HepG2 (cell line): ENCODE data around the gene GOLGA8N. TPM values are rescaled to one million over a fixed set of nuclear protein-coding genes. Genes with fewer than 3 reads are reported as not detected.

Source experiments
- ATAC-seq: fragments of 200-7000 bp; cut with Tn5 transposase; 3 replicates; pipeline ENCODE4 v1.9.1; 2020; ENCODE audit warnings: mild to moderate bottlenecking, moderate library complexity
- BruUV-seq: library from RNA; stranded (reverse); fragments of 400-500 nt; replicated peaks from 2 replicates; lab custom pipeline; 2021; lab: Mats Ljungman, UMichigan
- CTCF ChIA-PET: fragments of 300-600 bp; formaldehyde crosslinking; extraction: SDS; loops from one replicate; lab custom pipeline; 2021; ENCODE audit warnings: low total read pairs, inconsistent platforms, low intra/inter-chr PET ratio; lab: Yijun Ruan, JAX
- POLR2A ChIA-PET: fragments of 350-600 bp; sonication (Branson Sonifier 250); formaldehyde crosslinking; loops from one replicate; lab custom pipeline; 2020; ENCODE audit warnings: antibody characterized with exemption, inconsistent platforms; lab: Yijun Ruan, JAX
- DNase-seq: peaks from one replicate; pipeline ENCODE4 v3.0.0-alpha.2; 2015; ENCODE audit warnings: low spot score
- FAIRE-seq: peaks from 3 replicates; lab custom pipeline; 2011; peaks lifted over from hg19 to GRCh38; lab: Jason Lieb, UNC
- H2AFZ ChIP-seq: one replicate; pipeline ENCODE4 v1.6.1; 2011; ENCODE audit warnings: low read length, inconsistent platforms
- H3K27ac ChIP-seq: fragments of 300-600 bp; 3 replicates; pipeline ENCODE4 v1.8.0; 2011; ENCODE audit warnings: mixed run types, mild to moderate bottlenecking, mixed read lengths, low read length, inconsistent platforms; ENCODE audit not compliant: insufficient read depth; ENCODE audit errors: extremely low read length
- H3K27me3 ChIP-seq, 2 experiments: fragments of 200-600 bp in 1 of 2; 2 replicates in 1 of 2; 3 replicates in 1 of 2; pipeline versions ENCODE4 v1.6.0 to v1.8.0; 2011; ENCODE audit warnings: low read length in 2 of 2, mild to moderate bottlenecking in 2 of 2, moderate library complexity in 2 of 2, inconsistent platforms in 1 of 2; ENCODE audit not compliant: insufficient read depth in 2 of 2, control insufficient read depth in 1 of 2
- H3K36me3 ChIP-seq, 2 experiments: fragments of 200-600 bp in 1 of 2; replicated peaks in 1 of 2; 2 replicates in 1 of 2; 3 replicates in 1 of 2; pipeline versions ENCODE4 v1.5.1 to v1.8.0; 2011; ENCODE audit warnings: low read length in 2 of 2, inconsistent platforms in 1 of 2; ENCODE audit not compliant: insufficient read depth in 2 of 2, control insufficient read depth in 1 of 2
- H3K4me1 ChIP-seq: 2 replicates; pipeline ENCODE4 v1.5.1; 2012; ENCODE audit warnings: low read length, inconsistent platforms; ENCODE audit not compliant: insufficient read depth
- H3K4me2 ChIP-seq: 2 replicates; pipeline ENCODE4 v1.6.0; 2011; ENCODE audit warnings: low read depth, low read length, inconsistent platforms
- H3K4me3 ChIP-seq, 3 experiments: fragments of 200-600 bp in 1 of 3; sonication (generic), shearing (Covaris generic) in 1 of 3; replicated peaks in 1 of 3; 2 replicates each; pipeline ENCODE4 v1.5.1; 2011 to 2016; ENCODE audit warnings: low read length in 3 of 3, inconsistent platforms in 2 of 3, low read depth in 2 of 3, mild to moderate bottlenecking in 2 of 3, control low read depth in 1 of 3, mixed read lengths in 1 of 3; ENCODE audit not compliant: insufficient read depth in 1 of 3
- H3K79me2 ChIP-seq: one replicate; pipeline ENCODE4 v1.6.1; 2011; ENCODE audit warnings: low read length, inconsistent platforms; ENCODE audit not compliant: insufficient read depth
- H3K9ac ChIP-seq: 2 replicates; pipeline ENCODE4 v1.6.0; 2011; ENCODE audit warnings: mild to moderate bottlenecking, low read depth, low read length, inconsistent platforms; ENCODE audit not compliant: insufficient read depth
- H3K9me3 ChIP-seq: 2 replicates; pipeline ENCODE4 v1.5.1; 2012; ENCODE audit warnings: mild to moderate bottlenecking, low read length
- H4K20me1 ChIP-seq: 2 replicates; pipeline ENCODE4 v1.6.0; 2011; ENCODE audit warnings: inconsistent platforms, mild to moderate bottlenecking, low read length, moderate library complexity; ENCODE audit not compliant: insufficient read depth
- ARHGAP35 ChIP-seq: sonication (generic); formaldehyde crosslinking; IDR thresholded peaks from 2 replicates; pipeline ENCODE4 v1.9.0; 2022; ENCODE audit warnings: mild to moderate bottlenecking, inconsistent platforms, moderate library complexity, missing genetic modification reagents, borderline replicate concordance
- CEBPZ ChIP-seq: IDR thresholded peaks from 2 replicates; pipeline ENCODE4 v1.6.1; 2012; ENCODE audit warnings: low read length, improper control_type of control experiment
- TOE1 ChIP-seq: sonication (generic); formaldehyde crosslinking; IDR thresholded peaks from 2 replicates; pipeline ENCODE4 v1.4.0; 2020; ENCODE audit warnings: mild to moderate bottlenecking, missing genetic modification reagents
- WGBS: methylation state at CpG from one replicate; pipeline ENCODE4 v1.1.6; 2017; ENCODE audit warnings: low lambda C conversion rate; 5-methylcytosine and 5-hydroxymethylcytosine counted together
- in situ Hi-C: cut with HindIII; loops from 2 replicates; pipeline ENCODE4 v1.10.0; 2017; ENCODE audit warnings: low pct_unique_long_range_greater_than_20kb; ENCODE audit not compliant: extremely low pct_ligation_motif_present
- intact Hi-C: fragments of 100-400 bp; cut with micrococcal nuclease; formaldehyde crosslinking; loops from one replicate; pipeline ENCODE4 v1.10.0; 2022; ENCODE audit not compliant: unreplicated experiment
- polyA plus RNA-seq, 8 experiments: library from polyadenylated mRNA; depleted of rRNA in 3 of 8; stranded (reverse) in 7 of 8; unstranded in 1 of 8; fragments of >200 nt; fragmentation: Illumina TruSeq in 4 of 8; extraction: Trizol in 4 of 8; gene quantifications; 2 replicates each; pipeline versions ENCODE4 v1.2.1 to v1.2.3, GENCODE V29; 2011 to 2016; ENCODE audit warnings: low read depth in 4 of 8, missing spikeins in 1 of 8, mixed read lengths in 1 of 8; ENCODE audit not compliant: insufficient read depth in 1 of 8
- small RNA-seq, 3 experiments: library from RNA; depleted of rRNA; stranded (forward); fragments of <200 nt; gene quantifications; one replicate each; pipeline ENCODE3, GENCODE V24; 2012; ENCODE audit warnings: low read depth in 2 of 3, low replicate concordance in 1 of 3; ENCODE audit not compliant: insufficient read length in 3 of 3, insufficient read depth in 2 of 3
- total RNA-seq, 5 experiments: library from RNA; depleted of rRNA; stranded (reverse); fragments of >200 nt; fragmentation: Illumina TruSeq; extraction: Trizol; gene quantifications; 2 replicates each; pipeline ENCODE4 v1.2.3, GENCODE V29; 2016; ENCODE audit warnings: low read depth in 1 of 5

The GOLGA8N gene
- total and polyA plus RNA-seq, 2 of the 13 experiments (the other 11 are each of a cell fraction or from before 2014, with no cell fraction given): 0.66 to 2.1 TPM

- H3K9me3 ChIP-seq: no peaks in the 10 kb centered on the region
- in situ Hi-C loops (no loop called here), intact Hi-C loops (loop anchor here (5.0 kb wide), 1 partner anchor 116 kb away; no protein-coding TSS in a partner anchor)
- no peaks in the 10 kb centered on the region for H3K27me3 ChIP-seq
- no peak overlapping the region for H3K4me3 ChIP-seq
- DNase-seq (no peak), ATAC-seq (no peak), FAIRE-seq (no peak)
- H4K20me1 ChIP-seq: no peaks in the 10 kb centered on the region
- no peak overlapping the region for H3K4me2 ChIP-seq
- H3K4me1 ChIP-seq: no peaks in the 10 kb centered on the region
- H2AFZ ChIP-seq: no peak overlapping the region
- H3K27ac ChIP-seq: no peak overlapping the region
- TF ChIP-seq CEBPZ: no peak
- no peak for TF ChIP-seq ARHGAP35 (CRISPR knock-in tag)
- no peak for TF ChIP-seq TOE1 (CRISPR knock-in tag)
- no TSS peak for BruUV-seq
- no peak overlapping the region for H3K9ac ChIP-seq
- no peaks in the 10 kb centered on the region for H3K36me3 ChIP-seq
- POLR2A ChIA-PET: no interaction called here
- 90% methylated on average over 9 of the region's 9 CpGs for WGBS
- H3K79me2 ChIP-seq: no peaks in the 10 kb centered on the region
- CTCF ChIA-PET: no interaction called here
Measured at GRCh38 chr15:32656496-32656895, 63.2 kb downstream of the GOLGA8N start.

Small RNA genes within 50 kb of the gene (small RNA-seq; reads per million reads assigned to genes)
- gene RN7SL286P: 0 reads per million in 3 experiments

Other genes with a start within 250 kb of the GOLGA8N start
- not detected in 2 replicates for gene GOLGA8K, start 190.2 kb upstream of the GOLGA8N start, total RNA-seq (2016; rRNA removed; fragmentation: Illumina TruSeq; extraction: Trizol)
- gene GOLGA8K, start 190.2 kb upstream of the GOLGA8N start, polyA plus RNA-seq (2011; rRNA removed): 0.08 and 0.12 TPM in 2 replicates
- gene GOLGA8O, start 137.8 kb upstream of the GOLGA8N start, total RNA-seq (2016; rRNA removed; fragmentation: Illumina TruSeq; extraction: Trizol): not detected in 2 replicates
- 0.04 TPM in 1 of 2 replicates, not detected in the other for gene GOLGA8O, start 137.8 kb upstream of the GOLGA8N start, polyA plus RNA-seq (2011; rRNA removed)
- 46.3 and 59.2 TPM in 2 replicates for gene ARHGAP11A, start 22.0 kb downstream of the GOLGA8N start, total RNA-seq (2016; rRNA removed; fragmentation: Illumina TruSeq; extraction: Trizol)
- 3.2 and 5.1 TPM in 2 replicates for gene ARHGAP11A, start 22.0 kb downstream of the GOLGA8N start, polyA plus RNA-seq (2011; rRNA removed)
- gene SCG5, start 48.3 kb downstream of the GOLGA8N start, total RNA-seq (2016; rRNA removed; fragmentation: Illumina TruSeq; extraction: Trizol): 2.4 and 3.5 TPM in 2 replicates
- gene SCG5, start 48.3 kb downstream of the GOLGA8N start, polyA plus RNA-seq (2011; rRNA removed): 2.3 and 2.6 TPM in 2 replicates
- 0.02 and 0.11 TPM in 2 replicates for gene GREM1, start 124.5 kb downstream of the GOLGA8N start, total RNA-seq (2016; rRNA removed; fragmentation: Illumina TruSeq; extraction: Trizol)
- 0.08 and 0.13 TPM in 2 replicates for gene GREM1, start 124.5 kb downstream of the GOLGA8N start, polyA plus RNA-seq (2011; rRNA removed)